HL-60 (cell line): ENCODE measurements around the gene F8.

Experiments
- POLR2AphosphoS5 ChIP-seq: IDR thresholded peaks from 2 replicates; pipeline ENCODE4 v1.6.1; 2012; ENCODE audit warnings: low read depth
- SPI1 ChIP-seq: IDR thresholded peaks from 2 replicates; pipeline ENCODE4 v1.6.1; 2012; ENCODE audit warnings: low read depth, mild to moderate bottlenecking, borderline replicate concordance
- TF ChIP-seq, protein P1 (sequence below): IDR thresholded peaks from one replicate; pipeline ENCODE4 v1.5.1; 2011; ENCODE audit warnings: low read length, control low read depth, inconsistent platforms; ENCODE audit not compliant: insufficient read depth
- TF ChIP-seq, protein P2 (sequence below): IDR thresholded peaks from 2 replicates; pipeline ENCODE4 v1.6.1; 2012; ENCODE audit warnings: low read depth; ENCODE audit not compliant: insufficient replicate concordance

DNA sequence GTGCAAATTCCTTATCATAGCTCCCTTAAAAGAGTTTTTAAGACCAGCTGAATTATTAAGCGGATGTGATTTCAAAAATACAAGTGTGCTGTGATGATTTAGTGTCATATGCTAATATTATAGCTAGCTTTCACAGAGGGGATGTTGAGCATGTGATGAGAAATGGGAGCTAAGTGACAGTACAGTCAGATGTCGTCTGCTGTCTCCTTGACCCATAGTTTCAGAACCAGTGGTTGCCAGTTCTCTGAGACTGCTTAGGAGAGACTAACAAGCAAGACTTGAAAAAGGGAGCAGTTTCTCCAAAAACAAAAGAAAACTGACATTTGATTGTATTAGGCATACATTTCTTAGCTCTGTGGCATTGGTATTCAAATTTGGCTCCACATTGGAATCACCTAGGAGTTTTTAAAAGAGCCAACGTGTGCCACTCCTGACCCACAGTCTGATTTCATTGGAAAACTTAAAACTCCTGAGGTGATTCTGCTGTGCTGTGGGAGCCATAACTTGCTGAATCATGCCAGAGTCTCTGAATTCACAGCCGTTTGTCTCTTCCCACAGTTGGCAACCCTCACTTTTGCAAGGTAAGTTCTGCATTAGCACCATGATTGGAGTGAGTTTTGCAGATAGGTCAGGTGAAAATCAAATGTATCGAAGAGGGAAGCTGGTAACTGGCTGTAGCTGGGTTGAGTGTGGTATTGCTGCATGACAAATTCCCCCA, 24.4 kb upstream of the F8 start:
- TF ChIP-seq, protein P1, sequence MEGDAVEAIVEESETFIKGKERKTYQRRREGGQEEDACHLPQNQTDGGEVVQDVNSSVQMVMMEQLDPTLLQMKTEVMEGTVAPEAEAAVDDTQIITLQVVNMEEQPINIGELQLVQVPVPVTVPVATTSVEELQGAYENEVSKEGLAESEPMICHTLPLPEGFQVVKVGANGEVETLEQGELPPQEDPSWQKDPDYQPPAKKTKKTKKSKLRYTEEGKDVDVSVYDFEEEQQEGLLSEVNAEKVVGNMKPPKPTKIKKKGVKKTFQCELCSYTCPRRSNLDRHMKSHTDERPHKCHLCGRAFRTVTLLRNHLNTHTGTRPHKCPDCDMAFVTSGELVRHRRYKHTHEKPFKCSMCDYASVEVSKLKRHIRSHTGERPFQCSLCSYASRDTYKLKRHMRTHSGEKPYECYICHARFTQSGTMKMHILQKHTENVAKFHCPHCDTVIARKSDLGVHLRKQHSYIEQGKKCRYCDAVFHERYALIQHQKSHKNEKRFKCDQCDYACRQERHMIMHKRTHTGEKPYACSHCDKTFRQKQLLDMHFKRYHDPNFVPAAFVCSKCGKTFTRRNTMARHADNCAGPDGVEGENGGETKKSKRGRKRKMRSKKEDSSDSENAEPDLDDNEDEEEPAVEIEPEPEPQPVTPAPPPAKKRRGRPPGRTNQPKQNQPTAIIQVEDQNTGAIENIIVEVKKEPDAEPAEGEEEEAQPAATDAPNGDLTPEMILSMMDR = no peak
- TF ChIP-seq, protein P2, sequence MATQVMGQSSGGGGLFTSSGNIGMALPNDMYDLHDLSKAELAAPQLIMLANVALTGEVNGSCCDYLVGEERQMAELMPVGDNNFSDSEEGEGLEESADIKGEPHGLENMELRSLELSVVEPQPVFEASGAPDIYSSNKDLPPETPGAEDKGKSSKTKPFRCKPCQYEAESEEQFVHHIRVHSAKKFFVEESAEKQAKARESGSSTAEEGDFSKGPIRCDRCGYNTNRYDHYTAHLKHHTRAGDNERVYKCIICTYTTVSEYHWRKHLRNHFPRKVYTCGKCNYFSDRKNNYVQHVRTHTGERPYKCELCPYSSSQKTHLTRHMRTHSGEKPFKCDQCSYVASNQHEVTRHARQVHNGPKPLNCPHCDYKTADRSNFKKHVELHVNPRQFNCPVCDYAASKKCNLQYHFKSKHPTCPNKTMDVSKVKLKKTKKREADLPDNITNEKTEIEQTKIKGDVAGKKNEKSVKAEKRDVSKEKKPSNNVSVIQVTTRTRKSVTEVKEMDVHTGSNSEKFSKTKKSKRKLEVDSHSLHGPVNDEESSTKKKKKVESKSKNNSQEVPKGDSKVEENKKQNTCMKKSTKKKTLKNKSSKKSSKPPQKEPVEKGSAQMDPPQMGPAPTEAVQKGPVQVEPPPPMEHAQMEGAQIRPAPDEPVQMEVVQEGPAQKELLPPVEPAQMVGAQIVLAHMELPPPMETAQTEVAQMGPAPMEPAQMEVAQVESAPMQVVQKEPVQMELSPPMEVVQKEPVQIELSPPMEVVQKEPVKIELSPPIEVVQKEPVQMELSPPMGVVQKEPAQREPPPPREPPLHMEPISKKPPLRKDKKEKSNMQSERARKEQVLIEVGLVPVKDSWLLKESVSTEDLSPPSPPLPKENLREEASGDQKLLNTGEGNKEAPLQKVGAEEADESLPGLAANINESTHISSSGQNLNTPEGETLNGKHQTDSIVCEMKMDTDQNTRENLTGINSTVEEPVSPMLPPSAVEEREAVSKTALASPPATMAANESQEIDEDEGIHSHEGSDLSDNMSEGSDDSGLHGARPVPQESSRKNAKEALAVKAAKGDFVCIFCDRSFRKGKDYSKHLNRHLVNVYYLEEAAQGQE = no peak
- TF ChIP-seq SPI1 (no peak), POLR2AphosphoS5 (no peak)
